ENCODE data around the gene USP17L22. TPM values are rescaled to one million over a fixed set of nuclear protein-coding genes. Genes with fewer than 3 reads are reported as not detected.
"Not testable (repeated sequence)": the region's sequence is repeated elsewhere in the genome, so short reads cannot be mapped to it uniquely, and the experiment has no call there.

Gene USP17L22, protein sequence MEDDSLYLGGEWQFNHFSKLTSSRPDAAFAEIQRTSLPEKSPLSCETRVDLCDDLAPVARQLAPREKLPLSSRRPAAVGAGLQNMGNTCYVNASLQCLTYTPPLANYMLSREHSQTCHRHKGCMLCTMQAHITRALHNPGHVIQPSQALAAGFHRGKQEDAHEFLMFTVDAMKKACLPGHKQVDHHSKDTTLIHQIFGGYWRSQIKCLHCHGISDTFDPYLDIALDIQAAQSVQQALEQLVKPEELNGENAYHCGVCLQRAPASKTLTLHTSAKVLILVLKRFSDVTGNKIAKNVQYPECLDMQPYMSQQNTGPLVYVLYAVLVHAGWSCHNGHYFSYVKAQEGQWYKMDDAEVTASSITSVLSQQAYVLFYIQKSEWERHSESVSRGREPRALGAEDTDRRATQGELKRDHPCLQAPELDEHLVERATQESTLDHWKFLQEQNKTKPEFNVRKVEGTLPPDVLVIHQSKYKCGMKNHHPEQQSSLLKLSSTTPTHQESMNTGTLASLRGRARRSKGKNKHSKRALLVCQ
- total RNA-seq: not detected

DNA sequence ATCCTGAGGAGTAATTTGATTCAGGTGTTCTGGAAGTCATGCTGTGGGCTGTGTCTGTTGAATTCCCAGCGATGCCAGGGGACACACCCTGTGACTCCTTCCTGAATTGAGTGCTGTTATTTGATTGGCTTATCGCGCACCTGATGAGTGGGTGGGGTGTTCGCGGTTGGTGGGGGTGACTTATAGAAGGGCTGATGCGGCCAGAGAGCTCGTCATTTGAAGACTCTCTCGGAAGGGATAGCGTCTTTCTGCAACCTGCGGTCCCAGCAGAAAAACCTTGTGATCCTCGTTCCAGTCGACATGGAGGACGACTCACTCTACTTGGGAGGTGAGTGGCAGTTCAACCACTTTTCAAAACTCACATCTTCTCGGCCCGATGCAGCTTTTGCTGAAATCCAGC is at the start of gene USP17L22:
Gene USP17L22, plus strand, starts transcription at position 301 of the 400 bp plus-strand sequence. Its CDS starts 0 bp downstream, at position 301.
- H3K27me3 ChIP-seq; H3K9me3 ChIP-seq; H3K4me3 ChIP-seq; H3K27ac ChIP-seq; H3K36me3 ChIP-seq; DNase-seq; intact Hi-C loops (cut with DNase I; ENCODE audit: low total_unique reads); H3K4me1 ChIP-seq; in situ Hi-C loops (cut with MboI; ENCODE audit: low pct_ligation_motif_present in 1 of 4, low pct_unique_long_range_greater_than_20kb in 1 of 4, low sequenced_read_pairs in 3 of 4): not testable (repeated sequence)
- no CpG with 5 or more reads among the region's 15 CpGs for WGBS, 2 donors (ENCODE audit: low coverage in 1 of 2)

DNA sequence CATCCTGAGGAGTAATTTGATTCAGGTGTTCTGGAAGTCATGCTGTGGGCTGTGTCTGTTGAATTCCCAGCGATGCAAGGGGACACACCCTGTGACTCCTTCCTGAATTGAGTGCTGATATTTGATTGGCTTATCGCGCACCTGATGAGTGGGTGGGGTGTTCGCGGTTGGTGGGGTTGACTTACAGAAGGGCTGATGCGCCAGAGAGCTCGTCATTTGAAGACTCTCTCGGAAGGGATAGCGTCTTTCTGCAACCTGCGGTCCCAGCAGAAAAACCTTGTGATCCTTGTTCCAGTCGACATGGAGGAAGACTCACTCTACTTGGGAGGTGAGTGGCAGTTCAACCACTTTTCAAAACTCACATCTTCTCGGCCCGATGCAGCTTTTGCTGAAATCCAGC is 47.6 kb upstream of the USP17L22 start, which contains the start of gene USP17L12:
Gene USP17L12, plus strand, starts transcription at position 301 of the 400 bp plus-strand sequence. Its CDS starts 0 bp downstream, at position 301.
- DNase-seq; H3K4me1 ChIP-seq; intact Hi-C loops (cut with DNase I; ENCODE audit: low total_unique reads); H3K36me3 ChIP-seq; H3K27ac ChIP-seq; in situ Hi-C loops (cut with MboI; ENCODE audit: low pct_ligation_motif_present in 1 of 4, low pct_unique_long_range_greater_than_20kb in 1 of 4, low sequenced_read_pairs in 3 of 4); H3K9me3 ChIP-seq; H3K4me3 ChIP-seq; H3K27me3 ChIP-seq: not testable (repeated sequence)
- WGBS, 2 donors (ENCODE audit: low coverage in 1 of 2): no CpG with 5 or more reads among the region's 13 CpGs

DNA sequence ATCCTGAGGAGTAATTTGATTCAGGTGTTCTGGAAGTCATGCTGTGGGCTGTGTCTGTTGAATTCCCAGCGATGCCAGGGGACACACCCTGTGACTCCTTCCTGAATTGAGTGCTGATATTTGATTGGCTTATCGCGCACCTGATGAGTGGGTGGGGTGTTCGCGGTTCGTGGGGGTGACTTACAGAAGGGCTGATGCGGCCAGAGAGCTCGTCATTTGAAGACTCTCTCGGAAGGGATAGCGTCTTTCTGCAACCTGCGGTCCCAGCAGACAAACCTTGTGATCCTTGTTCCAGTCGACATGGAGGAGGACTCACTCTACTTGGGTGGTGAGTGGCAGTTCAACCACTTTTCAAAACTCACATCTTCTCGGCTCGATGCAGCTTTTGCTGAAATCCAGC is 42.8 kb upstream of the USP17L22 start, which contains the start of gene USP17L13:
Gene USP17L13, plus strand, starts transcription at position 301 of the 400 bp plus-strand sequence. Its CDS starts 0 bp downstream, at position 301.
- H3K4me3 ChIP-seq; H3K9me3 ChIP-seq; H3K4me1 ChIP-seq; H3K27me3 ChIP-seq; intact Hi-C loops (cut with DNase I; ENCODE audit: low total_unique reads); in situ Hi-C loops (cut with MboI; ENCODE audit: low pct_ligation_motif_present in 1 of 4, low pct_unique_long_range_greater_than_20kb in 1 of 4, low sequenced_read_pairs in 3 of 4); H3K36me3 ChIP-seq; DNase-seq; H3K27ac ChIP-seq: not testable (repeated sequence)
- no CpG with 5 or more reads among the region's 14 CpGs for WGBS, 2 donors (ENCODE audit: low coverage in 1 of 2)

DNA sequence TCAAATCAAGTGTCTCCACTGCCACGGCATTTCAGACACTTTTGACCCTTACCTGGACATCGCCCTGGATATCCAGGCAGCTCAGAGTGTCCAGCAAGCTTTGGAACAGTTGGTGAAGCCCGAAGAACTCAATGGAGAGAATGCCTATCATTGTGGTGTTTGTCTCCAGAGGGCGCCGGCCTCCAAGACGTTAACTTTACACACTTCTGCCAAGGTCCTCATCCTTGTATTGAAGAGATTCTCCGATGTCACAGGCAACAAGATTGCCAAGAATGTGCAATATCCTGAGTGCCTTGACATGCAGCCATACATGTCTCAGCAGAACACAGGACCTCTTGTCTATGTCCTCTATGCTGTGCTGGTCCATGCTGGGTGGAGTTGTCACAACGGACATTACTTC is 37.2 kb upstream of the USP17L22 start:
- DNase-seq: peak; percentile 7
- H3K4me1 ChIP-seq; intact Hi-C loops (cut with DNase I; ENCODE audit: low total_unique reads); H3K4me3 ChIP-seq; H3K36me3 ChIP-seq; H3K9me3 ChIP-seq; H3K27me3 ChIP-seq; H3K27ac ChIP-seq; in situ Hi-C loops (cut with MboI; ENCODE audit: low pct_ligation_motif_present in 1 of 4, low pct_unique_long_range_greater_than_20kb in 1 of 4, low sequenced_read_pairs in 3 of 4): not testable (repeated sequence)
- WGBS, 2 donors (ENCODE audit: low coverage in 1 of 2): 94% methylated on average over 5 of the region's 8 CpGs; no CpG with 5 or more reads in 1 of the 2 donors

DNA sequence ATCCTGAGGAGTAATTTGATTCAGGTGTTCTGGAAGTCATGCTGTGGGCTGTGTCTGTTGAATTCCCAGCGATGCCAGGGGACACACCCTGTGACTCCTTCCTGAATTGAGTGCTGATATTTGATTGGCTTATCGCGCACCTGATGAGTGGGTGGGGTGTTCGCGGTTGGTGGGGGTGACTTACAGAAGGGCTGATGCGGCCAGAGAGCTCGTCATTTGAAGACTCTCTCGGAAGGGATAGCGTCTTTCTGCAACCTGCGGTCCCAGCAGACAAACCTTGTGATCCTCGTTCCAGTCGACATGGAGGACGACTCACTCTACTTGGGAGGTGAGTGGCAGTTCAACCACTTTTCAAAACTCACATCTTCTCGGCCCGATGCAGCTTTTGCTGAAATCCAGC is 33.3 kb upstream of the USP17L22 start, which contains the start of gene USP17L15:
Gene USP17L15, plus strand, starts transcription at position 301 of the 400 bp plus-strand sequence. Its CDS starts 0 bp downstream, at position 301.
- H3K27me3 ChIP-seq; intact Hi-C loops (cut with DNase I; ENCODE audit: low total_unique reads); H3K4me1 ChIP-seq; H3K27ac ChIP-seq; H3K4me3 ChIP-seq; H3K36me3 ChIP-seq; DNase-seq; in situ Hi-C loops (cut with MboI; ENCODE audit: low pct_ligation_motif_present in 1 of 4, low pct_unique_long_range_greater_than_20kb in 1 of 4, low sequenced_read_pairs in 3 of 4); H3K9me3 ChIP-seq: not testable (repeated sequence)
- WGBS, 2 donors (ENCODE audit: low coverage in 1 of 2): no CpG with 5 or more reads among the region's 15 CpGs

DNA sequence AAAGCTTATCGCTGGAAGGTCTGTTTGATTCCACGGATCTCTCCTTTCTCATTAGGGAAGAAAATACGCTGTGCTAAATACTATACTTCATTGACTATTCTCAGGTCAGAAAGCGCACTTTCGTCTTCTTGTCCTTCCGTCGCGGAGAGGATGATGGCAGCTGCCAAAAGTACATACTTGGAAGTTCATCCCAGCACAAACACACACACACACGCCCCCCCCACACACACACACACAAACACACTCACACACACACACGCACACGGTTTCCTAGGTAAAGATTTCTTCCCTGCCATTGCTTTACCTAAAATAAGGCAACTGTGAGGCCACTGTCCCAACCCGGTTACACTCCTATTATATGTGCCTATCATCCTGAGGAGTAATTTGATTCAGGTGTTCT is 29.0 kb upstream of the USP17L22 start:
- H3K4me1 ChIP-seq; H3K4me3 ChIP-seq; in situ Hi-C loops (cut with MboI; ENCODE audit: low pct_ligation_motif_present in 1 of 4, low pct_unique_long_range_greater_than_20kb in 1 of 4, low sequenced_read_pairs in 3 of 4); DNase-seq; H3K27ac ChIP-seq; H3K9me3 ChIP-seq; H3K36me3 ChIP-seq; intact Hi-C loops (cut with DNase I; ENCODE audit: low total_unique reads); H3K27me3 ChIP-seq: not testable (repeated sequence)
- WGBS, 2 donors (ENCODE audit: low coverage in 1 of 2): 100% methylated on average over 2 of the region's 12 CpGs; no CpG with 5 or more reads in 1 of the 2 donors

DNA sequence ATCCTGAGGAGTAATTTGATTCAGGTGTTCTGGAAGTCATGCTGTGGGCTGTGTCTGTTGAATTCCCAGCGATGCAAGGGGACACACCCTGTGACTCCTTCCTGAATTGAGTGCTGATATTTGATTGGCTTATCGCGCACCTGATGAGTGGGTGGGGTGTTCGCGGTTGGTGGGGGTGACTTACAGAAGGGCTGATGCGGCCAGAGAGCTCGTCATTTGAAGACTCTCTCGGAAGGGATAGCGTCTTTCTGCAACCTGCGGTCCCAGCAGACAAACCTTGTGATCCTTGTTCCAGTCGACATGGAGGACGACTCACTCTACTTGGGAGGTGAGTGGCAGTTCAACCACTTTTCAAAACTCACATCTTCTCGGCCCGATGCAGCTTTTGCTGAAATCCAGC is 23.8 kb upstream of the USP17L22 start, which contains the start of gene USP17L17:
Gene USP17L17, plus strand, starts transcription at position 301 of the 400 bp plus-strand sequence. Its CDS starts 0 bp downstream, at position 301.
- H3K27me3 ChIP-seq; H3K36me3 ChIP-seq; H3K4me1 ChIP-seq; H3K4me3 ChIP-seq; H3K27ac ChIP-seq; DNase-seq; H3K9me3 ChIP-seq; intact Hi-C loops (cut with DNase I; ENCODE audit: low total_unique reads); in situ Hi-C loops (cut with MboI; ENCODE audit: low pct_ligation_motif_present in 1 of 4, low pct_unique_long_range_greater_than_20kb in 1 of 4, low sequenced_read_pairs in 3 of 4): not testable (repeated sequence)
- 97 to 98% methylated on average over 5 to 10 of the region's 14 CpGs for WGBS, 2 donors (ENCODE audit: low coverage in 1 of 2)

DNA sequence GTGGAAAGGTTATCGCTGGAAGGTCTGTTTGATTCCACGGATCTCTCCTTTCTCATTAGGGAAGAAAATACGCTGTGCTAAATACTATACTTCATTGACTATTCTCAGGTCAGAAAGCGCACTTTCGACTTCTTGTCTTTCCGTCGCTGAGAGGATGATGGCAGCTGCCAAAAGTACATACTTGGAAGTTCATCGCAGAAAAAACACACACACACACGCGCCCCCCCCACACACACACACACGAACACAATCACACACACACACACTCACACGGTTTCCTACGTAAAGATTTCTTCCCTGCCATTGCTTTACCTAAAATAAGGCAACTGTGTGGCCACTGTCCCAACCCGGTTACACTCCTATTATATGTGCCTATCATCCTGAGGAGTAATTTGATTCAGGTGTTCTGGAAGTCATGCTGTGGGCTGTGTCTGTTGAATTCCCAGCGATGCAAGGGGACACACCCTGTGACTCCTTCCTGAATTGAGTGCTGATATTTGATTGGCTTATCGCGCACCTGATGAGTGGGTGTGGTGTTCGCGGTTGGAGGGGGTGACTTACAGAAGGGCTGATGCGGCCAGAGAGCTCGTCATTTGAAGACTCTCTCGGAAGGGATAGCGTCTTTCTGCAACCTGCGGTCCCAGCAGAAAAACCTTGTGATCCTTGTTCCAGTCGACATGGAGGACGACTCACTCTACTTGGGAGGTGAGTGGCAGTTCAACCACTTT is 19.3 kb upstream of the USP17L22 start, which contains the start of gene USP17L18:
Gene USP17L18, plus strand, starts transcription at position 678 of the 728 bp plus-strand sequence. Its CDS starts 0 bp downstream, at position 678.
- H3K9me3 ChIP-seq; H3K27ac ChIP-seq; intact Hi-C loops (cut with DNase I; ENCODE audit: low total_unique reads); H3K4me1 ChIP-seq; H3K27me3 ChIP-seq; in situ Hi-C loops (cut with MboI; ENCODE audit: low pct_ligation_motif_present in 1 of 4, low pct_unique_long_range_greater_than_20kb in 1 of 4, low sequenced_read_pairs in 3 of 4); H3K4me3 ChIP-seq; H3K36me3 ChIP-seq: not testable (repeated sequence)
- WGBS, 2 donors (ENCODE audit: low coverage in 1 of 2): 86 to 92% methylated on average over 10 to 19 of the region's 26 CpGs
- DNase-seq: peak; percentile 7

DNA sequence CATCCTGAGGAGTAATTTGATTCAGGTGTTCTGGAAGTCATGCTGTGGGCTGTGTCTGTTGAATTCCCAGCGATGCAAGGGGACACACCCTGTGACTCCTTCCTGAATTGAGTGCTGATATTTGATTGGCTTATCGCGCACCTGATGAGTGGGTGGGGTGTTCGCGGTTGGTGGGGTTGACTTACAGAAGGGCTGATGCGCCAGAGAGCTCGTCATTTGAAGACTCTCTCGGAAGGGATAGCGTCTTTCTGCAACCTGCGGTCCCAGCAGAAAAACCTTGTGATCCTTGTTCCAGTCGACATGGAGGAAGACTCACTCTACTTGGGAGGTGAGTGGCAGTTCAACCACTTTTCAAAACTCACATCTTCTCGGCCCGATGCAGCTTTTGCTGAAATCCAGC is 14.3 kb upstream of the USP17L22 start, which contains the start of gene USP17L19:
Gene USP17L19, plus strand, starts transcription at position 301 of the 400 bp plus-strand sequence. Its CDS starts 0 bp downstream, at position 301.
- WGBS, 2 donors (ENCODE audit: low coverage in 1 of 2): no CpG with 5 or more reads among the region's 13 CpGs
- intact Hi-C loops (cut with DNase I; ENCODE audit: low total_unique reads): not testable (repeated sequence)

DNA sequence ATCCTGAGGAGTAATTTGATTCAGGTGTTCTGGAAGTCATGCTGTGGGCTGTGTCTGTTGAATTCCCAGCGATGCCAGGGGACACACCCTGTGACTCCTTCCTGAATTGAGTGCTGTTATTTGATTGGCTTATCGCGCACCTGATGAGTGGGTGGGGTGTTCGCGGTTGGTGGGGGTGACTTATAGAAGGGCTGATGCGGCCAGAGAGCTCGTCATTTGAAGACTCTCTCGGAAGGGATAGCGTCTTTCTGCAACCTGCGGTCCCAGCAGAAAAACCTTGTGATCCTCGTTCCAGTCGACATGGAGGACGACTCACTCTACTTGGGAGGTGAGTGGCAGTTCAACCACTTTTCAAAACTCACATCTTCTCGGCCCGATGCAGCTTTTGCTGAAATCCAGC is 9.6 kb upstream of the USP17L22 start, which contains the start of gene USP17L20:
Gene USP17L20, plus strand, starts transcription at position 301 of the 400 bp plus-strand sequence. Its CDS starts 0 bp downstream, at position 301.
- DNase-seq; H3K4me1 ChIP-seq; intact Hi-C loops (cut with DNase I; ENCODE audit: low total_unique reads); H3K9me3 ChIP-seq; H3K27ac ChIP-seq; H3K36me3 ChIP-seq; H3K27me3 ChIP-seq; in situ Hi-C loops (cut with MboI; ENCODE audit: low pct_ligation_motif_present in 1 of 4, low pct_unique_long_range_greater_than_20kb in 1 of 4, low sequenced_read_pairs in 3 of 4); H3K4me3 ChIP-seq: not testable (repeated sequence)
- no CpG with 5 or more reads among the region's 15 CpGs for WGBS, 2 donors (ENCODE audit: low coverage in 1 of 2)

More for the DNA sequence above, 14.3 kb upstream of the USP17L22 start, which contains the start of gene USP17L19:
- H3K9me3 ChIP-seq; H3K27me3 ChIP-seq; H3K27ac ChIP-seq; H3K4me1 ChIP-seq; DNase-seq; H3K36me3 ChIP-seq; in situ Hi-C loops (cut with MboI; ENCODE audit: low pct_ligation_motif_present in 1 of 4, low pct_unique_long_range_greater_than_20kb in 1 of 4, low sequenced_read_pairs in 3 of 4); H3K4me3 ChIP-seq: not testable (repeated sequence)
